NCI-H748 (cell line): ENCODE measurements around the gene FAM13A.
"Not testable (repeated sequence)": the region's sequence is repeated elsewhere in the genome, so short reads cannot be mapped to it uniquely, and the experiment has no call there.

Experiments used
- DNase-seq: peaks from one replicate; lab custom pipeline; 2025; ENCODE audit not compliant: unreplicated experiment; lab: John Stamatoyannopoulos, UW

The FAM13A gene

DNA sequence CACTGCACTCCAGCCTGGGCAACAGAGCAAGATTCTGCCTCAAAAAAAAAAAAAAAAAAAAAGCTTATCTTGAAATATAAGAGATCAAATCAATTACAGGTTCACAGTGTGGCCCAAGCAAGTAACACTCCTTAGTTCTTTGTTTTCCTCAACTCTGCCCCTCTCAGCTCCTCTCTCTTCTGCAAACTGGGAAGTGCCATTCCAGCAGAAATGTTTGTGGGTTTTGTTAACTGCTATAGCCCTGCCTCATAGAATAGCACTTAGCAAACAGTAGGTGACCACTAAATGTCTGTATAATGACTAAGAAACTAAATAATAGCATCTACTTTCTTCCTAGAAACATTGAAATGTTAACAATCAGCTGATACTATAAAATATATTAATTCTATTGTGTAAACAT, 199.4 kb downstream of the FAM13A start:
- DNase-seq, result no peak

GRCh38 chr4:88854481-88854880, 202.5 kb downstream of the FAM13A start:
- DNase-seq, result no peak

DNA sequence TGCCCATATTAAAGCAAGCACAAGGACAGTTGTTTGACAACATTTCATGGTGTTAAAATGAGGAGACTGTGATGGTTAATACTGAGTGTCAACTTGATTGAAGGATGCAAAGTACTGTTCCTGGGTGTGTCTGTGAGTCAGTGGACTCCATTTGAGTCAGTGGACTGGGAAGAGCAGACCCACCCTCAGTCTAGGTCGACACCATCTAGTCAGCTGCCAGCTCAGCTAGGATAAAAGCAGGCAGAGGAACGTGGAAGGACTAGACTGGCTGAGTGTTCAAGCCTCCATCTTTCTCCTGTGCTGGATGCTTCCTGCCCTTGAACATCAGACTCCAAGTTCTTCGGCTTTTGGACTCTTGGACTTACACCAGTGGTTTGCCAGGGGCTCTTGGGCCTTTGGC, 203.4 kb downstream of the FAM13A start:
- DNase-seq, result not testable (repeated sequence)

- DNase-seq, result peak; percentile 13
Observed at GRCh38 chr4:88846206-88846790, 210.7 kb downstream of the FAM13A start.

- peak; percentile 40 for DNase-seq
Observed at GRCh38 chr4:88843067-88843685, 213.8 kb downstream of the FAM13A start.

GRCh38 chr4:88841635-88842034, 215.3 kb downstream of the FAM13A start:
- DNase-seq, result no peak

DNA sequence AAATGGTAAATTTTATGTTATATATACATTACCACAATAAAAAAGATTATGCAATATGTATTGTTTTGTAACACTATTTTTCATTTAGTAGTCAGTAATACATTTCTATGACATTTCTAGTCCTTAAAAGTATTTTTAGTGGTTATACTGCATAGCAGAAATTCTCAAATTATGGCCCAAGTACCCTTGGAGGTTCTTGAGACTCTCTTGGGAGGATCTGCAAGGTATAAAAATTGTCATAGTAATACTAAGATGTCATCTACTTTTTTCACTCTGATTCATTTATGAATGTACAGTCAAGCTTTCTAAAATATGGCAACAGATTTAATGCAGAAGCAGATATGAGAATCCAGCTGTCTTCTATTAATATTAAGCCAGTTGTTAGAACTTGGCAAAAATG, 220.8 kb downstream of the FAM13A start:
- no peak for DNase-seq

DNA sequence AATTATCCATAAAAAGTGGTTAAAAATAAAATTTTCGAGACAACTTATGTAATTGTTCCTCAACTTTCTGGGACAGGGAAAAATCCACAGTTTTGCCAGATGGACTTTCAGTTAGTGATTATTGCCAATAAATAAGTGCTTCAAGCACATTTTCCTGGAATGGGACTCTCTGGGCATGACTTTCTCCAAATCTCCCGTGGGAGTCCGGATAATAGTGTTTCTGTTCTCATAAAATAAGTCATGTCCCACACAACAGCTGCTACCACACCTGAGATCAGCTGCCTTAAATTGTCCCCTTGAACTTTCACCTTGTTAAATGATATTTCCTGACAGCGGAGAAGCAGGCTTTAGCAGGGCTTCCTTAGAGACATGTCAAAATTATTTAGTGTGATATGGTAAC, 226.0 kb downstream of the FAM13A start:
- DNase-seq, result peak; percentile 14

GRCh38 chr4:88830598-88830997, 226.4 kb downstream of the FAM13A start:
- DNase-seq, result no peak

DNA sequence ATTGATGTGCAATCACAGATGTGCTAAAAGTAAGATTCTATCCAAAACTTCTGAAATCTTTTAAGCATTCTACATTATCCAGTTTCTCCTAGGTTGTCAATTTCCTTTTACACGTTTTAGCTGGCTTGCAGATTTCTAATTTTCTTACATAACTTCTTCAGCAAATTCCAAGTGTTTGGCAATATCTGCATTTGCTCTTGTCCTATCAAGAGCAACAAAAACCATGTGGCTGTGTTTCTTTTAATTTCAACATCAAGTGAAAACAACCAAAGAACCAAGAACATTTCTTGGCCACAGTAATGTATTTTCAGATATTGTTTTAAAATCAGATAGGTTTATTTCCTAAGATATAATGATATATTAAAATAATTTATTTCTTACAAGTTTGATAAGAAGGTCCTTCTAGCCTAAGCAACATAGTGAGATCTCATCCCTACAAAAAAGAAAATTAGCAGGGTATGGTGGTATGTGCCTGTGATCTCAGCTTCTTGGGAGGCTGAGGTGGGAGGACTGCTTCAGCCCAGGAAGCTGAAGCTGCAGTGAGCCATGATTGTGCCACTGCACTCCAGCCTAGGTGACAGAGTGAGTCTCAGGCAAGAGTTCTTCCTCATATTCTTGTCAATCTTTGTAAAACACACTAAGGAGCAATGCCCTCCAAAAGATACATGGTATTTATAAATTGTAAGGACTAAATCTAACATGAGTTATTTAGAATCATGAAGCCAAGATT, 228.0 kb downstream of the FAM13A start:
- DNase-seq, result no peak

DNA sequence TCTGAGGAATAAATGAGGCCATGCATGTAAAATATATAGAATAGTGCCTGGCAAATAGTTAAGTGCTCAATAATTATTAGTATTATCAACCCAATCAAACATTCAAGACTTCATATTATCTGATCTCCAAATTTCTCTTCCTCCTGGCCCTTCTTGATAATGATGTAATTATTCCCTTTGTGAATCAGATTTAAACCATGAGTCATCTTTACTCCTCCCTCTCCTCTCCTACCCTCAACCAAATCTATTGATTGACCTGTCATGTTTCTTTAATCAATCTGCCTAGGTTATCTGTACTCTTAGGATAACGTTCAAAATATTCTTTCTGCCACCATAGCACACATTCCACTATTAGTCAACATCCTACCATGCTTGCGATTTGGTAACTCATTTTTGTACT, 229.5 kb downstream of the FAM13A start:
- no peak for DNase-seq

- no peak for DNase-seq
Observed at GRCh38 chr4:88826771-88827170, 230.2 kb downstream of the FAM13A start.

DNA sequence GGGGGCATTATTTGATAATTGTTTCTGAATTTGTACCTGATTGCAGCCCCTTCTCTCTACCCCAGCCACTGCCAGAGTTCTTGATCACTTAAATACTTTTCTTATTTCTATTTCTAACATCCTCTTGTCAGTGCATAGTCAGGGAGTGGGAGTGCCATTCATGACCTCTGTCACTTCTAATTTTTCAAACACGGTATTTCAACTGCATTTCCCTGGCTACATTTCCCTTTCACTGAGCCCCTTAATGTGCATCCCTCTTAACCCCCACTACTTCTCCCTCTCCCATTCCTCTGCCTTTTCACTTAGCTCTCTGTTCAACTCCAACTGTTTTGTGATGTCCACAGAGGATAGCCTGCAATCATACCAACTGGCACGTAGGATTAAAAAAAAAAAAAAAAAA, 231.1 kb downstream of the FAM13A start:
- DNase-seq, result no peak

- peak; percentile 85 for DNase-seq
Observed at GRCh38 chr4:88823058-88823919, 233.7 kb downstream of the FAM13A start.

GRCh38 chr4:88822034-88822789, 234.8 kb downstream of the FAM13A start:
- no peak for DNase-seq

DNA sequence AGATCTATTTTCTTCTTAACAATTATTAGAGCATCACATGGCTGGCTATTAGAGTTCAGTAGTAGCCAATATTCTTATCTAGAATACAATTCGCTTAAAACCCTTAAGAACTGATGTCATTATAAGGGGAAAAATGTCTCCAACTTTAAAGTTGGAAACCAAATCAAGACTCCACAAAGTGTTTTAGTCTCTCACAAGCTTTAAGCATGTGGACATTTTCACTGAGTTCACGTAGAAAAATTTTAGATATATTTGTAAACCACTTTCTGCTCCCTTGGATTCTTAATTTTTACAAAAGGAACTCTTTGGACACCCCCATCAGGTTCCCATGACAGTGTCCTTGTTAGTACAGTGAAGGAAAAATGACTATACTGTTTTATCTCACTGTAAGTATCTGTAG, 235.5 kb downstream of the FAM13A start:
- DNase-seq, result no peak

- DNase-seq, result peak; percentile 53
Observed at GRCh38 chr4:88820698-88821415, 236.1 kb downstream of the FAM13A start.

- DNase-seq, result peak; percentile 30
Observed at GRCh38 chr4:88819818-88820697, 236.9 kb downstream of the FAM13A start.
